SU-DHL-6 (cell line): ENCODE measurements around the gene EXD3.

ENCODE experiments used
- H2AFZ ChIP-seq: fragments of 200-600 bp; sonication (generic); 2 replicates; pipeline ENCODE4 v1.6.1; 2014; ENCODE audit warnings: low read depth, mild to moderate bottlenecking, moderate library complexity, mixed read lengths, antibody characterized with exemption, low read length; ENCODE audit not compliant: severe bottlenecking
- H3F3A ChIP-seq: fragments of 200-600 bp; shearing (Covaris generic); 2 replicates; pipeline ENCODE4 v1.6.0; 2016; ENCODE audit warnings: antibody characterized with exemption, mild to moderate bottlenecking; ENCODE audit not compliant: insufficient read depth
- H3K27ac ChIP-seq: fragments of 200-600 bp; sonication (generic); 2 replicates; pipeline ENCODE4 v1.5.1; 2016; ENCODE audit warnings: low read depth, mild to moderate bottlenecking, low read length, moderate library complexity, mixed read lengths
- H3K27me3 ChIP-seq: fragments of 200-600 bp; sonication (generic), shearing (Covaris generic); 2 replicates; pipeline ENCODE4 v1.6.0; 2014; ENCODE audit warnings: mild to moderate bottlenecking, low read length
- H3K36me3 ChIP-seq: fragments of 200-600 bp; sonication (generic); 2 replicates; pipeline ENCODE4 v1.6.1; 2014; ENCODE audit warnings: mild to moderate bottlenecking, low read length, mixed read lengths
- H3K4me2 ChIP-seq: fragments of 300-600, 200-600 bp; shearing (Covaris generic), sonication (generic); 2 replicates; pipeline ENCODE4 v1.6.0; 2014; ENCODE audit warnings: low read length, low read depth, mild to moderate bottlenecking; ENCODE audit not compliant: poor library complexity, severe bottlenecking
- H3K4me3 ChIP-seq: fragments of 200-600 bp; sonication (generic); 2 replicates; pipeline ENCODE4 v1.5.1; 2014; ENCODE audit warnings: antibody characterized with exemption, low read length, mild to moderate bottlenecking, mixed read lengths; ENCODE audit not compliant: insufficient read depth, poor library complexity, severe bottlenecking
- H3K79me2 ChIP-seq: fragments of 200-600 bp; sonication (generic); 2 replicates; pipeline ENCODE4 v1.6.1; 2014; ENCODE audit warnings: mild to moderate bottlenecking, low read length, moderate library complexity; ENCODE audit not compliant: insufficient read depth
- H3K9ac ChIP-seq: fragments of 200-600 bp; sonication (generic); 2 replicates; pipeline ENCODE4 v1.7.0; 2014; ENCODE audit warnings: mild to moderate bottlenecking, low read length
- H3K9me2 ChIP-seq: fragments of 200-600 bp; sonication (generic); replicated peaks from 2 replicates; pipeline ENCODE4 v1.6.1; 2014; ENCODE audit warnings: low read length; ENCODE audit not compliant: insufficient read depth
- H3K9me3 ChIP-seq: fragments of 200-600 bp; sonication (generic); 2 replicates; pipeline ENCODE4 v1.6.1; 2014; ENCODE audit warnings: low read length, mixed read lengths; ENCODE audit not compliant: insufficient read depth
- H4K20me1 ChIP-seq: fragments of 200-600 bp; sonication (generic); 2 replicates; pipeline ENCODE4 v1.6.1; 2014; ENCODE audit warnings: low read depth, mild to moderate bottlenecking, antibody characterized with exemption, low read length, moderate library complexity, mixed read lengths
- EZH2phosphoT487 ChIP-seq: fragments of 200-600 bp; sonication (generic), shearing (Covaris generic); conservative IDR thresholded peaks from 2 replicates; pipeline ENCODE4 v1.6.1; 2018; ENCODE audit warnings: mild to moderate bottlenecking, antibody characterized with exemption, low read length, moderate library complexity, mixed read lengths
- TF ChIP-seq, protein P1 (sequence below): fragments of 200-600 bp; sonication (generic); IDR thresholded peaks from one replicate; pipeline ENCODE4 v1.5.1; 2017; ENCODE audit warnings: antibody characterized with exemption, mild to moderate bottlenecking, low read length, moderate library complexity; ENCODE audit not compliant: insufficient read depth, poor library complexity, severe bottlenecking

EXD3 gene

DNA sequence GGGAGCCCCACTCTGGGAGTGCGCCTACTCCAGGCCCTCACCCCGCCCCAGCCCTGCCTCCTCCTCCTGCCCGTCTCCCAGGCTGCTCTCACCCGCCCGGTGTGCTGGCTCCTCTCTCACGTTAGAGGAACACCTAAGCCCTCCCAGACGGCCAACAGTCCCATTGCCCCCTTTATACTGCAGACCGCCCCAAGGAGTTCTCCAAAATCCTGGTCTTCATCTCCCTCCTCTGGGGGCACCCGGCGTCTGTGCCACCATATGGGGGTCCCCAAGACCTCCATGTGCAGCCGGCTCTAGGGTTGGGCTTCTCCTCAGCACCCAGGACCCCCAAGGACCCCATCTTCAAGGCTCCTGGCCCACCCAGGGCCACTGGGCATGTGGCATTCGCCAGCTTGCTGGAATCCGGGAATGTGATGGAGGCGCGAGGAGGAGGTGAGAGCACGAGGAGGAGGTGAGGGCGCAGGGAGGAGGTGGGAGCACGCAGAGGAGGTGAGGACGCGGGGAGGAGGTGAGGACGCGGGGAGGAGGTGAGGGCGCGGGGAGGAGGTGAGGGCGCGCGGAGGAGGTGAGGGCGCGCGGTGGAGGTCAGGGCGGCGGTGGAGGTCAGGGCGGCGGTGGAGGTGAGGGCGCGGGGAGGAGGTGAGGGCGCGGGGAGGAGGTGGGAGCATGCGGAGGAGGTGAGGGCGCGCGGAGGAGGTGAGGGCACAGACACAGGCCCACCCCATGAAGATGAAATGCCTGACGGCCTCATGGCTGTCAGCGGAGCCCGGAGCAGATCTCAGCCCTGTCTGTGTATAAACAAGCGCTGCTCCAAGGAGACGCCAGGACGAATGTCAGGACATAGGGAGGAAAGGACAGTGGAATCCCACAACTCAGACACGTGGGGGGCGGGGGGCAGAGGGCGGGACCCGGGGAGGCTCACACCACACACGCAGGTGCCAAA, 41.2 kb downstream of the EXD3 start:
- Histone ChIP-seq H3K27ac (no peak overlapping the region), H3K9me3 (no peaks in the 10 kb centered on the region), H3K9ac (no peak overlapping the region), H3K27me3 (no peaks in the 10 kb centered on the region), H4K20me1 (no peaks in the 10 kb centered on the region), H3K9me2 (no peaks in the 10 kb centered on the region), H3K36me3 (no peaks in the 10 kb centered on the region), H2AFZ (no peak overlapping the region), H3K4me2 (no peak overlapping the region), H3F3A (no peaks in the 10 kb centered on the region), H3K4me3 (no peak overlapping the region), H3K79me2 (no peaks in the 10 kb centered on the region)
- TF ChIP-seq, protein P1, sequence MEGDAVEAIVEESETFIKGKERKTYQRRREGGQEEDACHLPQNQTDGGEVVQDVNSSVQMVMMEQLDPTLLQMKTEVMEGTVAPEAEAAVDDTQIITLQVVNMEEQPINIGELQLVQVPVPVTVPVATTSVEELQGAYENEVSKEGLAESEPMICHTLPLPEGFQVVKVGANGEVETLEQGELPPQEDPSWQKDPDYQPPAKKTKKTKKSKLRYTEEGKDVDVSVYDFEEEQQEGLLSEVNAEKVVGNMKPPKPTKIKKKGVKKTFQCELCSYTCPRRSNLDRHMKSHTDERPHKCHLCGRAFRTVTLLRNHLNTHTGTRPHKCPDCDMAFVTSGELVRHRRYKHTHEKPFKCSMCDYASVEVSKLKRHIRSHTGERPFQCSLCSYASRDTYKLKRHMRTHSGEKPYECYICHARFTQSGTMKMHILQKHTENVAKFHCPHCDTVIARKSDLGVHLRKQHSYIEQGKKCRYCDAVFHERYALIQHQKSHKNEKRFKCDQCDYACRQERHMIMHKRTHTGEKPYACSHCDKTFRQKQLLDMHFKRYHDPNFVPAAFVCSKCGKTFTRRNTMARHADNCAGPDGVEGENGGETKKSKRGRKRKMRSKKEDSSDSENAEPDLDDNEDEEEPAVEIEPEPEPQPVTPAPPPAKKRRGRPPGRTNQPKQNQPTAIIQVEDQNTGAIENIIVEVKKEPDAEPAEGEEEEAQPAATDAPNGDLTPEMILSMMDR, result no peak
- TF ChIP-seq EZH2phosphoT487, result no peak

DNA sequence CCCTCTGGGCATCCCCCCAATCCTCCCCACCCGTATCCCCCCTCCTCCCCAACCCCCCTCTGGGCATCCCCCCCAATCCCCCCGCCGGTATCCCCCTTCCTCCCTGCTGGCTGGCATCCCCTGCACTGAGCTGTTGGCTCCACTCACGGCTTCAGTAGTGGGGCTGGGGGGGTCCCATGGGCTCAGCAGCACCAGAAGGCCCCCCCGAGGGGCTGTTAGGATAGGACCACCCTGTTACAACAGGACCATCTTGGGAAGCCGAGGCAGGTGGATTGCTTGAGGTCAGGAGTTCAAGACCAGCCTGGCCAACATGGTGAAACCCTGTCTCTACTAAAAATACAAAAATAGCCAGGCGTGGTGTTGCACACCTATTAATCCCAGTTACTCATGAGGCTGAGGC, 42.4 kb downstream of the EXD3 start:
- H3K36me3 ChIP-seq, result no peaks in the 10 kb centered on the region
- no peak overlapping the region for H3K9ac ChIP-seq
- no peak overlapping the region for H3K4me3 ChIP-seq
- no peak overlapping the region for H3K4me2 ChIP-seq
- H3K27ac ChIP-seq, result no peak overlapping the region
- no peaks in the 10 kb centered on the region for H3F3A ChIP-seq
- no peak overlapping the region for H2AFZ ChIP-seq
- no peaks in the 10 kb centered on the region for H3K9me3 ChIP-seq
- H3K79me2 ChIP-seq, result no peaks in the 10 kb centered on the region
- no peak for TF ChIP-seq EZH2phosphoT487
- TF ChIP-seq, protein P1, result no peak
- no peaks in the 10 kb centered on the region for H3K27me3 ChIP-seq
- H4K20me1 ChIP-seq, result no peaks in the 10 kb centered on the region
- H3K9me2 ChIP-seq, result no peaks in the 10 kb centered on the region

DNA sequence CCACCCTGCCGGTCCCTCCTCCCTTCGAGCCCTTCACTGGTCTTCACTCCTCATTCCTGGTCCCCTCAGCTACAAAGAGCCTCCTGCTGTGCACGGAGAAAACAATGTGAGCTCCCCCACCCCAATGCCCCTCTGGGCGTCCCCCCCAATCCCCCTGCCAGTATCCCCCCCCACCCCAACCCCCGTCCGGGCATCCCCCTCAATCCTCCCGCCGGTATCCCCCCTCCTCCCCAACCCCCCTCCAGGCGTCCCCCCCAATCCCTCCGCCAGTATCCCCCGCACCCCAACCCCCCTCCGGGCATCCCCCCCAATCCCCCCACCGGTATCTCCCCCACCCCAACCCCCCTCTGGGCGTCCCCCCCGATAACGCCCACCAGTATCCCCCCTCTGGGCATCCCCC, 42.8 kb downstream of the EXD3 start:
- Histone ChIP-seq H3K4me3 (no peak overlapping the region), H3K9me2 (no peaks in the 10 kb centered on the region), H4K20me1 (no peaks in the 10 kb centered on the region), H3K27me3 (no peaks in the 10 kb centered on the region), H2AFZ (no peak overlapping the region), H3K36me3 (no peaks in the 10 kb centered on the region), H3K4me2 (no peak overlapping the region), H3K9me3 (no peaks in the 10 kb centered on the region), H3K27ac (no peak overlapping the region), H3F3A (no peaks in the 10 kb centered on the region), H3K79me2 (no peaks in the 10 kb centered on the region), H3K9ac (no peak overlapping the region)
- no peak for TF ChIP-seq EZH2phosphoT487
- TF ChIP-seq, protein P1, result no peak
